ENCODE data around the gene ZNF219.

Gene ZNF219

GRCh38 chr14:21084998-21085853 lies 13.2 kb downstream of the ZNF219 start:
- no peak for DNase-seq

GRCh38 chr14:21084396-21084795 lies 14.1 kb downstream of the ZNF219 start:
- no peak for DNase-seq

- no peak for DNase-seq
These were observed 14.7 kb downstream of the ZNF219 start for GRCh38 chr14:21083565-21084325.

- DNase-seq = no peak
These were observed 16.8 kb downstream of the ZNF219 start for GRCh38 chr14:21081521-21082142.

- DNase-seq = no peak
These were observed 19.7 kb downstream of the ZNF219 start for GRCh38 chr14:21078726-21079125.

- no peak for DNase-seq
These were observed 20.2 kb downstream of the ZNF219 start for GRCh38 chr14:21078287-21078686.

- DNase-seq = no peak
These were observed 20.8 kb downstream of the ZNF219 start for GRCh38 chr14:21077672-21078071.

- no peak for DNase-seq
These were observed 22.6 kb downstream of the ZNF219 start for GRCh38 chr14:21075719-21076437.

GRCh38 chr14:21074398-21075272 lies 23.8 kb downstream of the ZNF219 start:
- DNase-seq = no peak

- no peak for DNase-seq
These were observed 24.5 kb downstream of the ZNF219 start for GRCh38 chr14:21073921-21074320.

- DNase-seq = no peak
These were observed 25.6 kb downstream of the ZNF219 start for GRCh38 chr14:21072781-21073339.

GRCh38 chr14:21072031-21072473 lies 26.4 kb downstream of the ZNF219 start:
- DNase-seq = peak; percentile 84

- peak; percentile 88 for DNase-seq
These were observed 27.0 kb downstream of the ZNF219 start for GRCh38 chr14:21071225-21072030.

- peak; percentile 61 for DNase-seq
These were observed 27.7 kb downstream of the ZNF219 start for GRCh38 chr14:21070610-21071224.

GRCh38 chr14:21070083-21070609 lies 28.3 kb downstream of the ZNF219 start, which contains the start of gene ARHGEF40:
Gene ARHGEF40, plus strand, starts transcription at chr14:21070304. Its CDS starts 93 bp downstream, at chr14:21070397.
- DNase-seq = peak; percentile 60

GRCh38 chr14:21069388-21070082 lies 28.9 kb downstream of the ZNF219 start:
- no peak for DNase-seq

- DNase-seq = peak; percentile 73
These were observed 29.7 kb downstream of the ZNF219 start for GRCh38 chr14:21068521-21069387.

Data from OCI-M1 (cell line).